ENCODE results near the gene TCIRG1.
A peak's percentile ranks its signal among the peaks of the same experiment; 100 is the strongest.

The TCIRG1 gene

GRCh38 chr11:68099474-68100405 is 60.9 kb downstream of the TCIRG1 start:
- Histone ChIP-seq H3K9ac (ENCODE audit: low read depth, low read length, poor library complexity, severe bottlenecking) (peak overlapping the region; percentile 22), H2AFZ (ENCODE audit: low read length) (no peak overlapping the region), H3K4me2 (ENCODE audit: low read depth, low read length, poor library complexity, severe bottlenecking) (peak overlapping the region; percentile 45), H3K9me2 (replicated peaks; ENCODE audit: low read depth, low read length) (no peaks in the 10 kb centered on the region), H3K9me3 (ENCODE audit: insufficient read depth, low read depth, low read length) (no peaks in the 10 kb centered on the region), H4K20me1 (ENCODE audit: insufficient read depth, low read length, poor library complexity, severe bottlenecking) (peaks cover 35% of the 10 kb centered on the region), H3K36me3 (ENCODE audit: insufficient read depth, low read length) (peaks cover 13% of the 10 kb centered on the region; the same call in 1 of the 2 replicates), H3K79me2 (ENCODE audit: insufficient read depth, low read length) (peaks cover 79% of the 10 kb centered on the region), H3K27me3 (ENCODE audit: insufficient read depth, low read length, poor library complexity, severe bottlenecking) (no peaks in the 10 kb centered on the region), H3F3A (ENCODE audit: low read depth) (peaks cover 4% of the 10 kb centered on the region; the same call in 1 of the 2 replicates), H3K4me1 (ENCODE audit: insufficient read depth, low read length, poor library complexity, severe bottlenecking) (peaks cover 14% of the 10 kb centered on the region), H3K4me3 (ENCODE audit: low read length, poor library complexity, severe bottlenecking) (peak overlapping the region; percentile 34)
- TF ChIP-seq CTCF (conservative IDR thresholded peaks at IDR 0.05; ENCODE audit: low read length) (no peak), EZH2phosphoT487 (IDR thresholded peaks at IDR 0.05; ENCODE audit: borderline replicate concordance) (no peak)
